Neuronal stem cell (in vitro differentiated cells): Measurements from ENCODE around the gene BABAM2.
"Not testable (repeated sequence)": the region's sequence is repeated elsewhere in the genome, so short reads cannot be mapped to it uniquely, and the experiment has no call there.

Experiments used
- DNase-seq: peaks from one replicate; pipeline ENCODE4 v3.0.0-alpha.2; 2013; ENCODE audit warnings: low spot score
- H2AFZ ChIP-seq: one replicate; pipeline ENCODE4 v1.6.1; 2013; ENCODE audit warnings: mild to moderate bottlenecking, low read length, inconsistent platforms
- H2AK5ac ChIP-seq: 2 replicates; pipeline ENCODE4 v1.6.1; 2013; ENCODE audit warnings: low read depth, mild to moderate bottlenecking, inconsistent platforms, low read length, moderate library complexity, mixed read lengths
- H2BK120ac ChIP-seq: 2 replicates; pipeline ENCODE4 v1.6.1; 2013; ENCODE audit warnings: low read depth, mild to moderate bottlenecking, inconsistent platforms, low read length, moderate library complexity, mixed read lengths
- H2BK12ac ChIP-seq: one replicate; pipeline ENCODE4 v1.6.1; 2013; ENCODE audit warnings: low read length, inconsistent platforms
- H2BK15ac ChIP-seq: 2 replicates; pipeline ENCODE4 v1.6.1; 2013; ENCODE audit warnings: mild to moderate bottlenecking, low read length, inconsistent platforms, mixed read lengths
- H2BK5ac ChIP-seq: one replicate; pipeline ENCODE4 v1.6.1; 2013; ENCODE audit warnings: inconsistent platforms, mild to moderate bottlenecking, low read length, moderate library complexity
- H3K14ac ChIP-seq: one replicate; pipeline ENCODE4 v1.6.1; 2013; ENCODE audit warnings: low read length, inconsistent platforms
- H3K18ac ChIP-seq: 2 replicates; pipeline ENCODE4 v1.6.1; 2013; ENCODE audit warnings: low read length, inconsistent platforms
- H3K23ac ChIP-seq: 2 replicates; pipeline ENCODE4 v1.6.1; 2013; ENCODE audit warnings: low read depth, mild to moderate bottlenecking, mixed read lengths, low read length, inconsistent platforms; ENCODE audit not compliant: poor library complexity
- H3K27ac ChIP-seq: replicated peaks from 3 replicates; pipeline ENCODE4 v1.5.1; 2013; ENCODE audit warnings: low read length, inconsistent platforms
- H3K27me3 ChIP-seq, 3 experiments: 2 replicates each; pipeline ENCODE4 v1.6.1; 2013; ENCODE audit warnings: low read length in 3 of 3, mild to moderate bottlenecking in 2 of 3, inconsistent platforms in 1 of 3, low read depth in 1 of 3, mixed read lengths in 1 of 3, moderate library complexity in 1 of 3; ENCODE audit not compliant: control insufficient read depth in 3 of 3, insufficient read depth in 3 of 3
- H3K36me3 ChIP-seq, 2 donors: replicated peaks in 1 of 2; 2 replicates each; pipeline ENCODE4 v1.6.1; 2013; ENCODE audit warnings: low read length in 2 of 2; ENCODE audit not compliant: control insufficient read depth in 2 of 2, insufficient read depth in 2 of 2
- H3K4ac ChIP-seq: 2 replicates; pipeline ENCODE4 v1.6.1; 2013; ENCODE audit warnings: inconsistent platforms, mild to moderate bottlenecking, low read length, moderate library complexity
- H3K4me1 ChIP-seq, 2 donors: 1 replicate in 1 of 2; 2 replicates in 1 of 2; pipeline ENCODE4 v1.6.1; 2013; ENCODE audit warnings: low read length in 2 of 2, low read depth in 1 of 2; ENCODE audit not compliant: control insufficient read depth in 2 of 2, insufficient read depth in 1 of 2
- H3K4me2 ChIP-seq: one replicate; pipeline ENCODE4 v1.6.1; 2013; ENCODE audit warnings: mild to moderate bottlenecking, low read length, inconsistent platforms; ENCODE audit not compliant: insufficient read depth, poor library complexity, severe bottlenecking
- H3K4me3 ChIP-seq, 2 donors: 2 replicates each; pipeline ENCODE4 v1.5.1; 2013; ENCODE audit warnings: low read length in 2 of 2, mild to moderate bottlenecking in 2 of 2, inconsistent platforms in 1 of 2, moderate library complexity in 1 of 2
- H3K79me1 ChIP-seq: one replicate; pipeline ENCODE4 v1.6.1; 2013; ENCODE audit warnings: low read depth, mild to moderate bottlenecking, inconsistent platforms, low read length, moderate library complexity
- H3K9ac ChIP-seq: one replicate; pipeline ENCODE4 v1.6.1; 2013; ENCODE audit warnings: mild to moderate bottlenecking, low read depth, low read length, inconsistent platforms; ENCODE audit not compliant: poor library complexity
- H3K9me3 ChIP-seq, 2 donors: replicated peaks in 1 of 2; 2 replicates each; pipeline versions ENCODE3 to v1.6.1; 2013; ENCODE audit warnings: low read length in 2 of 2, mild to moderate bottlenecking in 2 of 2, inconsistent platforms in 1 of 2, low read depth in 1 of 2, mixed read lengths in 1 of 2, moderate library complexity in 1 of 2; ENCODE audit not compliant: control insufficient read depth in 2 of 2, insufficient read depth in 1 of 2
- H4K8ac ChIP-seq: one replicate; pipeline ENCODE4 v1.6.1; 2013; ENCODE audit warnings: low read depth, mild to moderate bottlenecking, inconsistent platforms, low read length, moderate library complexity
- H4K91ac ChIP-seq: one replicate; pipeline ENCODE4 v1.6.1; 2013; ENCODE audit warnings: low read length, low read depth, mild to moderate bottlenecking, inconsistent platforms; ENCODE audit not compliant: poor library complexity
- WGBS, 2 donors: extraction: QIAGEN DNeasy Blood & Tissue Kit; methylation state at CpG; one replicate each; pipeline ENCODE4 v1.1.7; 2013; ENCODE audit warnings: missing lambda C conversion rate in 2 of 2, mixed read lengths in 1 of 2; ENCODE audit not compliant: insufficient read length in 2 of 2, insufficient replicate concordance in 1 of 2; ENCODE audit errors: extremely low coverage in 2 of 2; 5-methylcytosine and 5-hydroxymethylcytosine counted together

BABAM2 gene

DNA sequence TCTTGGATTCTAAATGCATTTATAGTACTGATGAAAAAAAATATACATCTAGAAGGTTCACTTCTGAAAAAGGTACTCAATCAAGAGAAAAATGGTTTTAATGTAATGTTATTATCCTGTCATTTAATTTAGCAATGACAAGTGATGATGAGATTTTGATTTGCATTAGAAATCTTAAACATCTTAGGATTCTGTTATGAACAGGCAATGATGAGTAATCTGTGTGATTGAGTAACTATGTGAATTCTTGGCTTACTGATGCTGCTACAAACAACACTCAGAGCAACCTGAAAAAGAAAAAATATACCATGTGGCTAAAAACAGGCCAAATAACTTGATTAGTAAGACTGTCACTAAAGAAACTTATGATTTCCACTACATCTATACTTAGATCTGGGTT lies 30.4 kb upstream of the BABAM2 start:
- Histone ChIP-seq H2BK5ac (no peak overlapping the region), H3K36me3 (no peaks in the 10 kb centered on the region), H4K8ac (no peak overlapping the region), H2AFZ (no peak overlapping the region), H2BK15ac (no peak overlapping the region), H3K79me1 (no peaks in the 10 kb centered on the region), H4K91ac (no peak overlapping the region), H3K9ac (no peak overlapping the region), H3K27me3 (no peaks in the 10 kb centered on the region), H3K9me3 (peaks cover 2 to 10% of the 10 kb centered on the region in 2 donors), H3K27ac (no peak overlapping the region), H3K23ac (no peak overlapping the region), H3K4ac (no peak overlapping the region), H3K4me3 (no peak overlapping the region), H3K4me2 (no peak overlapping the region), H3K14ac (no peak overlapping the region), H2BK120ac (no peak overlapping the region), H3K18ac (no peak overlapping the region), H3K4me1 (no peaks in the 10 kb centered on the region), H2AK5ac (no peak overlapping the region), H2BK12ac (no peak overlapping the region)
- DNase-seq: no peak

GRCh38 chr2:27863146-27863545 lies 27.4 kb upstream of the BABAM2 start:
- H3K36me3 ChIP-seq: no peaks in the 10 kb centered on the region
- H3K23ac ChIP-seq: no peak overlapping the region

DNA sequence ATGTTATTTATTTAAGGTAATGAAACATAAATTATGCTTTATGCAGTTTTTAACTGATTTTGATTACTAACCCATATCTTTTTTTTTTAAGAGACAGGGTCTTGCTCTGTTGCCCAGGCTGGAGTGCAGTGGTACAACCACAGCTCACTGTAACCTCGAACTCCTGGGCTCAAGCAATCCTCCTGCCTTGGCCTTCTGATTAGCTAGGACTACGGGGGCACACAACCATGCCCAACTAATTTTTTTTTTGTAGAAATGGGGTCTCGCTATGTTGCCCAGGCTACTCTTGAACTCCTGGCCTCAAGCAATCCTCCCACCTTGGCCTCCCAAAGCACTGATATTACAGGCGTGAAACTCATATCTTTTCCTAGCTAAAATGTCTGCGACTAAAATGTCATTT lies 26.6 kb upstream of the BABAM2 start:
- H3K9ac ChIP-seq, H4K8ac ChIP-seq, H2BK5ac ChIP-seq, H2BK15ac ChIP-seq, H3K4ac ChIP-seq, H3K14ac ChIP-seq, H3K27ac ChIP-seq, H3K79me1 ChIP-seq, H4K91ac ChIP-seq, H2BK120ac ChIP-seq, H3K27me3 ChIP-seq, H3K9me3 ChIP-seq, H3K18ac ChIP-seq, DNase-seq, H2AFZ ChIP-seq, H3K4me3 ChIP-seq, H3K23ac ChIP-seq, H2BK12ac ChIP-seq, H3K36me3 ChIP-seq, H2AK5ac ChIP-seq, H3K4me2 ChIP-seq, H3K4me1 ChIP-seq: not testable (repeated sequence)
- no CpG with 5 or more reads among the region's 5 CpGs for WGBS, 2 donors

More at GRCh38 chr2:27863146-27863545, 27.4 kb upstream of the BABAM2 start:
- Histone ChIP-seq H3K27me3 (no peaks in the 10 kb centered on the region), H3K9ac (no peak overlapping the region), H4K91ac (no peak overlapping the region), H3K14ac (no peak overlapping the region), H3K18ac (no peak overlapping the region), H2BK15ac (no peak overlapping the region), H2BK120ac (no peak overlapping the region), H3K9me3 (peaks cover 0 to 2% of the 10 kb centered on the region in 2 donors), H3K27ac (no peak overlapping the region), H3K4me3 (no peak overlapping the region), H2AK5ac (no peak overlapping the region), H2BK5ac (no peak overlapping the region), H3K4me1 (no peaks in the 10 kb centered on the region), H2BK12ac (no peak overlapping the region), H2AFZ (no peak overlapping the region), H3K4me2 (no peak overlapping the region), H3K4ac (no peak overlapping the region), H3K79me1 (no peaks in the 10 kb centered on the region), H4K8ac (no peak overlapping the region)
- WGBS, 2 donors: no CpG with 5 or more reads among the region's 1 CpG
- DNase-seq: no peak

- no peak overlapping the region for H2BK12ac ChIP-seq
- H3K36me3 ChIP-seq: no peaks in the 10 kb centered on the region
- no peak overlapping the region for H2BK5ac ChIP-seq
- no peak overlapping the region for H3K4me2 ChIP-seq
- no peak overlapping the region for H3K4ac ChIP-seq
- no peak overlapping the region for H3K4me3 ChIP-seq
- no peak overlapping the region for H2BK120ac ChIP-seq
- no peak overlapping the region for H3K9ac ChIP-seq
- H3K27ac ChIP-seq: no peak overlapping the region
- H2AFZ ChIP-seq: no peak overlapping the region
- H3K27me3 ChIP-seq: no peaks in the 10 kb centered on the region
- no peak overlapping the region for H2AK5ac ChIP-seq
- WGBS, 2 donors: no CpG with 5 or more reads among the region's 1 CpG
- no peak overlapping the region for H4K8ac ChIP-seq
- no peaks in the 10 kb centered on the region for H3K79me1 ChIP-seq
- no peaks in the 10 kb centered on the region for H3K4me1 ChIP-seq
- H3K14ac ChIP-seq: no peak overlapping the region
- no peak overlapping the region for H3K23ac ChIP-seq
- no peak for DNase-seq
- H3K18ac ChIP-seq: no peak overlapping the region
- no peak overlapping the region for H4K91ac ChIP-seq
- H2BK15ac ChIP-seq: no peak overlapping the region
- H3K9me3 ChIP-seq: no peaks in the 10 kb centered on the region
Measured at GRCh38 chr2:27866237-27866636, 24.3 kb upstream of the BABAM2 start.
